Stimulated activated CD8-positive, alpha-beta memory T cell treated with anti-CD3 and anti-CD28 coated beads, Interleukin-7, amount 100 ng/mL, for 48 hours (primary cell): ENCODE data around the gene RYR2.
"Not testable (repeated sequence)": the region's sequence is repeated elsewhere in the genome, so short reads cannot be mapped to it uniquely, and the experiment has no call there.

Experiments
- DNase-seq, 2 donors: peaks; one replicate each; pipeline ENCODE4 v3.0.0-alpha.2; 2020; ENCODE audit warnings: low read depth in 1 of 2; ENCODE audit errors: extremely low read depth in 1 of 2

The RYR2 gene

GRCh38 chr1:237820634-237821033 is 778.6 kb downstream of the RYR2 start:
- DNase-seq: not testable (repeated sequence)

GRCh38 chr1:237832858-237833257 is 790.9 kb downstream of the RYR2 start:
- no peak for DNase-seq

GRCh38 chr1:237834048-237834447 is 792.1 kb downstream of the RYR2 start:
- DNase-seq: no peak

- no peak for DNase-seq
Observed at GRCh38 chr1:237834461-237834860, 792.5 kb downstream of the RYR2 start.

- no peak for DNase-seq
Observed at GRCh38 chr1:237838320-237838719, 796.3 kb downstream of the RYR2 start.

GRCh38 chr1:237838904-237839534 is 797.0 kb downstream of the RYR2 start:
- no peak for DNase-seq

- no peak for DNase-seq
Observed at GRCh38 chr1:237841485-237841884, 799.5 kb downstream of the RYR2 start.

- DNase-seq: not testable (repeated sequence)
Observed at GRCh38 chr1:237843516-237843915, 801.5 kb downstream of the RYR2 start.

- peak in 1 of 2 donors; percentile 3 for DNase-seq
Observed at GRCh38 chr1:237851210-237851845, 809.3 kb downstream of the RYR2 start.

- DNase-seq: no peak
Observed at GRCh38 chr1:237852342-237852741, 810.4 kb downstream of the RYR2 start.

- DNase-seq: no peak
Observed at GRCh38 chr1:237857455-237857854, 815.5 kb downstream of the RYR2 start.

- DNase-seq: no peak
Observed at GRCh38 chr1:237858992-237859391, 817.0 kb downstream of the RYR2 start.

GRCh38 chr1:237861944-237862343 is 820.0 kb downstream of the RYR2 start:
- DNase-seq: no peak

GRCh38 chr1:237863234-237863633 is 821.2 kb downstream of the RYR2 start:
- DNase-seq: no peak

GRCh38 chr1:237864338-237865244 is 822.6 kb downstream of the RYR2 start:
- no peak for DNase-seq

- no peak for DNase-seq
Observed at GRCh38 chr1:237867380-237867888, 825.5 kb downstream of the RYR2 start.

- DNase-seq: no peak
Observed at GRCh38 chr1:237868817-237869600, 827.0 kb downstream of the RYR2 start.

GRCh38 chr1:237873487-237874211 is 831.7 kb downstream of the RYR2 start:
- DNase-seq: no peak

- DNase-seq: no peak
Observed at GRCh38 chr1:237875291-237875690, 833.3 kb downstream of the RYR2 start.

GRCh38 chr1:237877631-237878030 is 835.6 kb downstream of the RYR2 start:
- DNase-seq: no peak
